Ectodermal cell (in vitro differentiated cells): ENCODE results near the gene BSG.
"Not testable (repeated sequence)": the region's sequence is repeated elsewhere in the genome, so short reads cannot be mapped to it uniquely, and the experiment has no call there.

ENCODE experiments used
- H3K27ac ChIP-seq: 2 replicates; pipeline ENCODE4 v1.7.0; 2013; ENCODE audit warnings: mild to moderate bottlenecking, low read depth, low read length; ENCODE audit not compliant: insufficient read depth, poor library complexity, severe bottlenecking
- H3K27me3 ChIP-seq: 2 replicates; pipeline ENCODE4 v1.7.0; 2013; ENCODE audit warnings: mild to moderate bottlenecking, low read length; ENCODE audit not compliant: insufficient read depth, control insufficient read depth, poor library complexity, severe bottlenecking
- H3K36me3 ChIP-seq: one replicate; pipeline ENCODE4 v1.7.0; 2013; ENCODE audit warnings: low read length; ENCODE audit not compliant: control insufficient read depth, insufficient read depth
- H3K4me1 ChIP-seq: one replicate; pipeline ENCODE4 v1.7.0; 2013; ENCODE audit warnings: low read length; ENCODE audit not compliant: control insufficient read depth, insufficient read depth
- H3K4me3 ChIP-seq: 2 replicates; pipeline ENCODE4 v1.7.0; 2013; ENCODE audit warnings: low read depth, low read length, control low read depth; ENCODE audit not compliant: insufficient read depth
- H3K9me3 ChIP-seq: 2 replicates; pipeline ENCODE4 v1.7.0; 2013; ENCODE audit warnings: mild to moderate bottlenecking, low read length, moderate library complexity; ENCODE audit not compliant: control insufficient read depth
- WGBS, 2 experiments: methylation state at CpG; one replicate each; pipeline ENCODE4 v1.1.7; 2013; ENCODE audit warnings: missing lambda C conversion rate in 2 of 2; 5-methylcytosine and 5-hydroxymethylcytosine counted together

Gene BSG

DNA sequence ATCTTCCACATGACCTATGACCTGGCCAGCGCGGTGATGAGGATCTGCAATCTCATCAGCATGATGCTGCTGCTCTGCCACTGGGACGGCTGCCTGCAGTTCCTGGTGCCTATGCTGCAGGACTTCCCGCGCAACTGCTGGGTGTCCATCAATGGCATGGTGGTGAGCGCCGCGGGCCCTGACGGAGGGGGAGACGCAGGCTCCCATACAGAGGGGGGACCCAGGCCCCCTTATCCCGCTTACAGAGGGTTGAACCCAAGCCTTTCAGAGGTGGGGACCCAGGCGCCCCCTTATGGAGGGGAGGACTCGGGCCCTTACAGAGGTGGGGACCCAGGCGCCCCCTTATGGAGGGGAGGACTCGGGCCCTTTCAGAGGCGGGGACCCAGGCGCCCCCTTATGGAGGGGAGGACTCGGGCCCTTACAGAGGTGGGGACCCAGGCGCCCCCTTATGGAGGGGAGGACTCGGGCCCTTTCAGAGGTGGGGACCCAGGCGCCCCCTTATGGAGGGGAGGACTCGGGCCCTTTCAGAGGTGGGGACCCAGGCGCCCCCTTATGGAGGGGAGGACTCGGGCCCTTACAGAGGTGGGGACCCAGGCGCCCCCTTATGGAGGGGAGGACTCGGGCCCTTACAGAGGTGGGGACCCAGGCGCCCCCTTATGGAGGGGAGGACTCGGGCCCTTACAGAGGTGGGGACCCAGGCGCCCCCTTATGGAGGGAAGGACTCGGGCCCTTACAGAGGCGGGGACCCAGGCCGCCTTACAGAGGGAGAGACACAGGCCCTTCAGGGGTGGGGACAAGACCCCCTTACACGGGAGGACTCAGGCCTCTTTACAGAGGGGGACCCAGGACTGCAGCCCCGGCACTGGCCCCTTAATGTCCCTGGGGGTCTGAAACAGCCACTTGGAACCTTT, 32.9 kb downstream of the BSG start:
- H3K4me1 ChIP-seq, H3K4me3 ChIP-seq: not testable (repeated sequence)
- 84 to 89% methylated on average over 18 to 22 of the region's 34 CpGs for WGBS, 2 experiments

GRCh38 chr19:607301-608154, 35.1 kb downstream of the BSG start:
- WGBS, 2 experiments, result 93 to 94% methylated on average over 30 of the region's 30 CpGs
- Histone ChIP-seq H3K9me3 (no peaks in the 10 kb centered on the region), H3K4me1 (peaks cover 3% of the 10 kb centered on the region), H3K4me3 (no peak overlapping the region), H3K36me3 (no peaks in the 10 kb centered on the region), H3K27ac (no peak overlapping the region), H3K27me3 (no peaks in the 10 kb centered on the region)

More for the DNA sequence above, 32.9 kb downstream of the BSG start:
- not testable (repeated sequence) for H3K27me3 ChIP-seq, H3K36me3 ChIP-seq, H3K9me3 ChIP-seq, H3K27ac ChIP-seq

GRCh38 chr19:608155-609003, 36.0 kb downstream of the BSG start:
- peaks cover 3% of the 10 kb centered on the region for H3K4me1 ChIP-seq
- no peaks in the 10 kb centered on the region for H3K27me3 ChIP-seq
- H3K36me3 ChIP-seq, result no peaks in the 10 kb centered on the region
- WGBS, 2 experiments, result 88% methylated on average over 30 of the region's 30 CpGs
- no peak overlapping the region for H3K27ac ChIP-seq
- no peaks in the 10 kb centered on the region for H3K9me3 ChIP-seq
- H3K4me3 ChIP-seq, result no peak overlapping the region

DNA sequence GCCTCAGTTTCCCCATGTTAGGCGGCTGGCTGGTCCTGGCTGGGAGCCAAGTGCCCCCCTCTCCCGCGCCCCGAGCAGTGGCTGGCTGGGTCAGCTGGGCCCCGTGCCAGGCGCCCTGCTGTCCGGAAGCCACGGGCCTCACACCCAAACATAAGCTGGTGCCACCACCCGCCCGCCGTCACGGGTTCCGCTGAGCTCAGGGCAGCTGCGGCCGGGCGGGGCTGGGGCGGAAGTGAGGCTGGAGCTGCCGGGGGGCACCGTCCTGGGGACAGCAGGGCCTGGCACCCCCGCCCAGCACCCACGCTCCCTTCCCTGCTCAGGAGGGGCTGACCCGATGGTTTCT, 36.6 kb downstream of the BSG start:
- WGBS, 2 experiments, result 95 to 96% methylated on average over 22 of the region's 22 CpGs
- Histone ChIP-seq H3K9me3 (no peaks in the 10 kb centered on the region), H3K4me3 (no peak overlapping the region), H3K27ac (no peak overlapping the region), H3K4me1 (peaks cover 3% of the 10 kb centered on the region), H3K36me3 (no peaks in the 10 kb centered on the region), H3K27me3 (no peaks in the 10 kb centered on the region)

DNA sequence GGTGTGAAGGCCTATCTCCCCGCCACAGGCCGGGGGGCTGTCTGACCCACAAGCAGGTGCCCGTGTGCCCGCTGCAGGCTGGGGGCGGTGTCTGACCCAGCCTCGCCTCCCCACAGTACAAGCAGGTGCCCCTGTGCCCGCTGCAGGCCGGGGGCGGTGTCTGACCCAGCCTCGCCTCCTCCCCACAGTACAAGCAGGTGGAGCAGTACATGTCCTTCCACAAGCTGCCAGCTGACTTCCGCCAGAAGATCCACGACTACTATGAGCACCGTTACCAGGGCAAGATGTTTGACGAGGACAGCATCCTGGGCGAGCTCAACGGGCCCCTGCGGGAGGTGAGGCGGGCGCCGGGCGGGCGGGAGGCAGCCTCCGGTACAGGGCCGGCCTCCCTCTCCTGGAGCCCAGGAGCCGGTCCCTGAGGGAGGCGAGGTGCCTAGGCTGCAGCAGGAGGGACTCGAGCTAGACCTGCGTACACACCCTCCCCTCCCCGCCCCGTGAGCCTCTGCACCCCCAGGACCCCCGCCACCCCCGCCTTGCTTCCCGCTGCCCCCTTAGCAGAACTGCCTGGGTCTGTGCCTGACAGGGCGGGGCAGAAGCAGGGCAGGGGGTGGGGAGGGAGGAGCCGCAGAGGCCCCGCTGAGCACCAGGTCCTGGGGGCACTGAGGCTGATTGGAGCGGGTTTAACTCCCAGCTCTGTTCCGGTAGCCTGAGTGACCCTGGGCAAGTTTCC, 37.8 kb downstream of the BSG start:
- Histone ChIP-seq H3K4me3 (no peak overlapping the region), H3K9me3 (no peaks in the 10 kb centered on the region), H3K4me1 (peaks cover 3% of the 10 kb centered on the region), H3K27me3 (peaks cover under 1% of the 10 kb centered on the region), H3K36me3 (peaks cover 7% of the 10 kb centered on the region), H3K27ac (no peak overlapping the region)
- 86 to 89% methylated on average over 38 of the region's 38 CpGs for WGBS, 2 experiments

DNA sequence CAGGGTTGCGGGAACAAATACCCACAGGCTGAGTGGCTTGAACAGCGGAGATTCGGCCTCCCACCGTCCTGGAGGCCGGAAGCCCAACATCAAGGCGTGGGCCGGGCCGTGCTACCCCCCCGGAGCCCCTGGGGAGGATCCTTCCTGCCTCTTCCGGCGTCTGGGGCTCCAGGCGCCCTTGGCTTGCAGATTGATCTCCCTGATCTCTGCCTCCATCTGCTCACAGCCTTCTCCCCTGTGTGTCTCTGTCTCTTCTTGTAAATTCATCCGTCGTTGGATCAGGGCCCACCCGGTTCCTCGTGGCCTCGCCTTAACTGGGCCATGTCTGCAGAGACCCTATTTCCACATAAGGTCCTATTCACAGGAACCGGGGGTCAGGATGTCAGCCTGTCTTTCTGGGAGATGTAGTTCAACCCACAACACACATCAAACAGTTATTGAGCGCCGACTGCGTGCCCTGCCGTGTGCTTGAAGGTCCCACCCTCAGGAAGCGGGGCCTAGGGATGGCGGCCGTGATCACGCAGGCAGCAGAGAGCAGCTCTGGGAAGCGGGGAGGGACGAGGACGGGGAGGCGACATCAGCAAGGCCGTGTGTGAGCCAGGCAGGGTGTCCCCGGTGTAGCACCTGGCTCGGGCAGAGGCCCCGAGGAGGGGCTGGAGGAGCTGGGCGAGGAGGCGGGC, 38.5 kb downstream of the BSG start:
- Histone ChIP-seq H3K36me3 (peaks cover 7% of the 10 kb centered on the region), H3K27ac (no peak overlapping the region), H3K4me1 (peaks cover 3% of the 10 kb centered on the region), H3K27me3 (peaks cover 5% of the 10 kb centered on the region), H3K9me3 (no peaks in the 10 kb centered on the region), H3K4me3 (no peak overlapping the region)
- 66 to 73% methylated on average over 36 of the region's 36 CpGs for WGBS, 2 experiments

GRCh38 chr19:611481-611868, 39.1 kb downstream of the BSG start:
- Histone ChIP-seq H3K4me1 (peaks cover 3% of the 10 kb centered on the region), H3K4me3 (no peak overlapping the region), H3K27ac (no peak overlapping the region), H3K27me3 (peaks cover 5% of the 10 kb centered on the region), H3K9me3 (no peaks in the 10 kb centered on the region), H3K36me3 (peaks cover 7% of the 10 kb centered on the region)
- 87 to 90% methylated on average over 13 of the region's 13 CpGs for WGBS, 2 experiments

GRCh38 chr19:612941-613340, 40.5 kb downstream of the BSG start:
- Histone ChIP-seq H3K9me3 (no peaks in the 10 kb centered on the region), H3K27me3 (peaks cover 5% of the 10 kb centered on the region), H3K27ac (no peak overlapping the region), H3K4me3 (no peak overlapping the region), H3K4me1 (peaks cover 3% of the 10 kb centered on the region), H3K36me3 (peaks cover 8% of the 10 kb centered on the region)
- 93 to 95% methylated on average over 33 of the region's 33 CpGs for WGBS, 2 experiments
